Eye (tissue), 1 donor: ENCODE data around the gene TENM4.

ENCODE experiments used
- DNase-seq: peaks from one replicate; pipeline ENCODE4 v3.0.0-alpha.2; 2015

Gene TENM4

GRCh38 chr11:78952890-78953289 is 487.9 kb downstream of the TENM4 start:
- DNase-seq = no peak

- DNase-seq = no peak
These were observed 488.7 kb downstream of the TENM4 start for GRCh38 chr11:78952175-78952574.

GRCh38 chr11:78949976-78950690 is 490.7 kb downstream of the TENM4 start:
- DNase-seq = no peak

GRCh38 chr11:78946945-78947902 is 493.6 kb downstream of the TENM4 start:
- DNase-seq = peak; percentile 63

- no peak for DNase-seq
These were observed 497.0 kb downstream of the TENM4 start for GRCh38 chr11:78943841-78944240.

DNA sequence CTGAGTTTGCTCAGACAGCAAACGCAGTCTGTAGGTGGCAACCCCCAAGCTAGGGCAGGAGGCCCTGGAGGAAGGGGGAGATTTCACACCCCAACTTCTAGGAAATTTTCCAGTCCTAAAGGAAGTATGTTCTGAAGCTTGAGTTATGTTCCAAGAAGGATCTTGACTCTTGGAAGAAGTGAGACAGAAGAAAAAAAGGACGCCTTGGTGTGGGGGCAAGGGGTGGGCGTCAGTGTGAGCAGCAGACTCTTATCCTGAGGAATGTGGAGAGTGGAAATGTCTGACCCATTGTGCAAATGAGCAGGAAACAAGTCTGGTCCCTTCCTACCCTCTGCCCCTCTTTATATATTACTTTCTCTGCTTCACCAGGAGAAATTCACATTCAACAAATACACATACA is 497.7 kb downstream of the TENM4 start:
- no peak for DNase-seq

- no peak for DNase-seq
These were observed 499.5 kb downstream of the TENM4 start for GRCh38 chr11:78941226-78941851.

DNA sequence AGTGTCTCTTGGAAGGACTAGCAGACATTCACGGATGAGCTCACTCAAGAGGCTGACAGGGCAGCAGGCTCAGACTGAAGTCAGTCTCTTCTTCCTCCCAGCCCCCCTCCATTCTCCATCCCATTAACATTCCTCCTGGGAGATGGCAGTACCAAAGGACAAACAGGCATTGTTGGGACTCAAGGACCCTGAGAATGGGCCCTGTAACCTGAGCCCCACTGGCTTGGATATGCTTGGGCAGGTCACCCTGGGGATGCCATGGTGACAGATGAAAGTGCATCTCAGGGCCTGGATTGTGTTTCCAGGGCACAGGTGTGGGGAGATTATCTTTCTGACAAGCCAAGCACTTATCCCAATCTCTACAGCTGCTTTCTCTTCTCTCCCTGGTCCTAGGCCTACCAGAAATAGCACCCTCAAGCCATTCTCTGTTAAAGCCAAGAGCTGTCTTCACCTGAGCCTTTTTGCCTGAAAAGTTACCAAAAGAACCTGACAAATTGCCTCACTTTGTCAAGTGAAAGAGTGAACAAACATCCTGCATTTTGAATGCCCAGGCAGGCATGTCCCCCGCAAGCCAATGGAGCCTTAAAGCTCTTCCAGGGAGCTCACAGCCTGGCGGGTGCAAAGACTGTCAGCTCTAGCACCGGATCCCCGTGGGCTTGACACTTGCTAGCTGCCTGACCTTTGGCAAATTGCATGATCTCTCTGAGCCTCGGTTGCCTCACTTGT is 500.2 kb downstream of the TENM4 start:
- DNase-seq = peak; percentile 94

DNA sequence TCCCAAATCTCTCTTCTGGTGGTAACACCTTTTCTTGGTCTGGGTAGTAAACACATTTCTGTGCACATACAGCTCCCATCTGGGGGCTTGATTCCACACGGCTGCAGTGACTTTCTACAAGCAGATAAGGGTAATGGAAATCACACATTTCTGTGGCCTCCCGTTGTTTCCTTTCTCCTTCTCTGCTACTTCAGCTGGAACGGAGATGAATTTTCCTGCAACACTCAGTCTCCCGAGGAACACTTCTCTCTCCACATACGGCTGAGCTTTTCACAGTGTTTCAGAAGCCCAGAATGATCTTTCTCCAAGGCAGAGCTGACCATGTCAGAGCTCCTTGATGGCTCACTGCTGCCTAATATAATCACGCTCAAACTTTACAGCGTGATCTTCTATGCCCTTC is 501.9 kb downstream of the TENM4 start:
- no peak for DNase-seq

DNA sequence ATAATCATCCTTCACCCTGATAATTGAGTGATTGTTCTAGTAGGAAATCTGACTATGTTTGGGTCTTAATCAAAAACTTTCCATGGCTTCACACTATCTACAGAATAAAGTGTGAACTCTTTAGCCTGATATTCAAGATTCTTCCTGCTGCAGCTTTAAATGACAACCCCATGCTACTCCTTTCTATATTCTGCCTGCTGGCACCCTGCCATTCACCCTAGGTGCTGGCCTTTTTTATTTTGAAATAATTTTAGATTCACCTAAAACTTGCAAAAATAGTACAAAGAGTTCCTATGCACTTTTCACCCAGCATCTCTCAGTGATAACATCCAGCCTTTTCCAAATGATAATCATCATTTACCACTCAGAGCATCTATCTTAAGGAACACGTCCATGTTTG is 502.8 kb downstream of the TENM4 start:
- DNase-seq = no peak

GRCh38 chr11:78935398-78936068 is 505.3 kb downstream of the TENM4 start:
- peak; percentile 1 for DNase-seq

- DNase-seq = no peak
These were observed 507.5 kb downstream of the TENM4 start for GRCh38 chr11:78933350-78933749.

GRCh38 chr11:78932757-78933156 is 508.1 kb downstream of the TENM4 start:
- DNase-seq = no peak

DNA sequence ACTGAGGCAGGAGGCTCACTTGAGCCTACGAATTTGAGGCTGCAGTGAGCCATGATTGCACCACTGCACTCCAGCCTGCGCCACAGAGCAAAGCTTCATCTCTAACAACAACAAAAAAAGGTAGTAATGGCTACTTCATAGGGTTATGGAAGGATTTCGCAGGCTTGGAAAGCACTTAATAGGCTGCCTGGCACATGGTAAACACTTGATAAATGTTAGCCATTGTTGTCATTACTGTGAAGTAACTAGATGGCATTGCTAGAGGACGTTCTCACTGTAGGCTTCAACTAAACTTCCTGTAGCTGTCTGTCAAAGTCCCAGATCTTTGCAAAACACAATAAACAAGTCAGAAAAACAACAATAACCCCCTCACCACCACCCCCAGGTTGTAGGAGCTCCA is 508.9 kb downstream of the TENM4 start:
- no peak for DNase-seq

DNA sequence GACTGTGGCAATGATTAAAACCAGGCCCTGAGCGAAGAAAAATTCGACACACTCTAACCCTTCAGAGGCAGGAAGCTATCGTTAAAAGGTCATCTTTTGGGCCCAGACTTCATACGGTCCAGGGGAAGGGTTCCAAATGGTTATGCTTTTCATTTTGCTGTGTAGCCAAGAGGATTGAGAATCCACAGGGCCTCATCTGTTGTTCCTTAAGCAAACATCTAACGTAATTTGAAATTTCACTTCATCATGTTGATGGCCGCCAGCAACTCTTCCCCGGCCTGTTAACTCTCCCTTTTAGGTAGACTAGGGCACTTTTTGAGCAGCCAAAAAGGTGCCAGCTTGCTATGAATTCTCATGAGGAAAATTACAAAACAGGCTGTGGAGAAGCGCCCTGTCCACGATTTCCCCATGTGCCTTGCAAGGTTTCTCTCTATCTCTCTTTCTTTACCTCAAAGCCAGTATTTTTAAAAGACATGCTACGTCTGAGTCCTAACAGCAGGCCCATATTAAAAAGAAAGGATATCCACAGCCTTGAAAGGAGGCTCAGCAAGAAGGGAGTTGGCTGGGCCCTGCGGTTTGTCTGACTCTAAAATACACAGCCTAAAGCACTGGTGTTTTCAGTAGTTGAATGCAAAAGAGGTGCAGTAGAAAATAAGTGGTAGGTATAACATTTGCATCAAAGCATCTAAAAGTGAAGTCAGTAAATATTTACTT is 509.9 kb downstream of the TENM4 start:
- no peak for DNase-seq

- no peak for DNase-seq
These were observed 511.0 kb downstream of the TENM4 start for GRCh38 chr11:78929906-78930220.

- DNase-seq = no peak
These were observed 511.5 kb downstream of the TENM4 start for GRCh38 chr11:78929207-78929905.

GRCh38 chr11:78927511-78927910 is 513.3 kb downstream of the TENM4 start:
- no peak for DNase-seq

- no peak for DNase-seq
These were observed 514.0 kb downstream of the TENM4 start for GRCh38 chr11:78926633-78927338.

GRCh38 chr11:78925387-78925786 is 515.4 kb downstream of the TENM4 start:
- DNase-seq = no peak
